Pancreas (tissue), 10 donors: ENCODE results near the gene MKLN1. TPM values are rescaled to one million over a fixed set of nuclear protein-coding genes. Genes with fewer than 3 reads are reported as not detected.

Experiments
- ATAC-seq, 4 donors: fragments of 200-7000 bp; cut with Tn5 transposase; one replicate each; pipeline versions ENCODE4 v1.8.0 to v1.9.1; 2020; ENCODE audit warnings: mild to moderate bottlenecking in 4 of 4, moderate library complexity in 4 of 4
- DNase-seq, 6 donors: peaks; one replicate each; pipeline ENCODE4 v3.0.0-alpha.2; 2020
- FAIRE-seq: peaks from 2 replicates; lab custom pipeline; 2012; peaks lifted over from hg19 to GRCh38; lab: Jason Lieb, UNC
- H3K27ac ChIP-seq, 4 donors: fragments of 200-600 bp; sonication (generic); 1 replicate in 3 of 4; 2 replicates in 1 of 4; pipeline versions ENCODE4 v1.5.0 to v1.8.0; 2020
- H3K27me3 ChIP-seq, 4 donors: fragments of 200-600 bp; one replicate each; pipeline ENCODE4 v1.8.0; 2021
- H3K36me3 ChIP-seq, 3 donors: fragments of 200-600 bp; sonication (generic) in 1 of 3; one replicate each; pipeline versions ENCODE4 v1.5.0 to v1.8.0; 2020 to 2021
- H3K4me1 ChIP-seq, 3 donors: fragments of 200-600 bp; one replicate each; pipeline ENCODE4 v1.8.0; 2021
- H3K4me3 ChIP-seq, 4 donors: fragments of 200-600 bp; sonication (generic) in 2 of 4; one replicate each; pipeline versions ENCODE4 v1.5.0 to v1.8.0; 2020 to 2021
- H3K9me3 ChIP-seq, 4 donors: fragments of 200-600 bp; one replicate each; pipeline ENCODE4 v1.8.0; 2021
- WGBS, 2 donors: extraction: QIAGEN DNeasy Blood & Tissue Kit; methylation state at CpG; one replicate each; pipeline ENCODE4 v1.1.7; 2013; 5-methylcytosine and 5-hydroxymethylcytosine counted together
- intact Hi-C, 3 donors: fragments of 100-400 bp; cut with DNase I; formaldehyde crosslinking; loops; one replicate each; pipeline versions ENCODE4 v1.11.1 to v1.14.2; 2022
- polyA plus RNA-seq, 2 donors: library from polyadenylated mRNA; stranded (reverse); fragments of 200-250 nt; gene quantifications; one replicate each; pipeline ENCODE4 v1.2.3, GENCODE V29; 2013
- total RNA-seq, 6 donors: library from RNA; stranded (reverse); fragmentation: NEBNext Ultra II Directional in 4 of 6; extraction: Animal tissue kit (Norgen Biotek cat#: 25700) in 4 of 6; gene quantifications; one replicate each; pipeline versions ENCODE4 v1.2.1 to v1.2.4, GENCODE V29; 2021 to 2023
- TF ChIP-seq, protein P1 (sequence below), 4 donors: fragments of 200-600 bp; sonication (generic) in 3 of 4; IDR thresholded peaks; one replicate each; pipeline versions ENCODE4 v1.5.0 to v1.8.0; 2021; ENCODE audit warnings: antibody characterized with exemption in 4 of 4
- donor health status: healthy with polysubstance abuse.
- donor health status: DM: no; HTN: no; CAD: no; lungs with moderate emphysema.
- donor health status: DM: no; HTN: no; CAD: no.
- donor health status: control.
- donor health status: control.
- donor health status: Bipolar disorder and iron deficiency.
- donor health status: DM: yes; HTN: yes; CAD: no.
- donor health status: DM: no; HTN: no; CAD: no.
- donor health status: DM: no; HTN: no; CAD: no.
- donor health status: DM: yes; HTN: yes; CAD: no.

MKLN1 gene
- total and polyA plus RNA-seq, 8 donors: 7.0 to 30.2 (median 21.6) TPM

DNA sequence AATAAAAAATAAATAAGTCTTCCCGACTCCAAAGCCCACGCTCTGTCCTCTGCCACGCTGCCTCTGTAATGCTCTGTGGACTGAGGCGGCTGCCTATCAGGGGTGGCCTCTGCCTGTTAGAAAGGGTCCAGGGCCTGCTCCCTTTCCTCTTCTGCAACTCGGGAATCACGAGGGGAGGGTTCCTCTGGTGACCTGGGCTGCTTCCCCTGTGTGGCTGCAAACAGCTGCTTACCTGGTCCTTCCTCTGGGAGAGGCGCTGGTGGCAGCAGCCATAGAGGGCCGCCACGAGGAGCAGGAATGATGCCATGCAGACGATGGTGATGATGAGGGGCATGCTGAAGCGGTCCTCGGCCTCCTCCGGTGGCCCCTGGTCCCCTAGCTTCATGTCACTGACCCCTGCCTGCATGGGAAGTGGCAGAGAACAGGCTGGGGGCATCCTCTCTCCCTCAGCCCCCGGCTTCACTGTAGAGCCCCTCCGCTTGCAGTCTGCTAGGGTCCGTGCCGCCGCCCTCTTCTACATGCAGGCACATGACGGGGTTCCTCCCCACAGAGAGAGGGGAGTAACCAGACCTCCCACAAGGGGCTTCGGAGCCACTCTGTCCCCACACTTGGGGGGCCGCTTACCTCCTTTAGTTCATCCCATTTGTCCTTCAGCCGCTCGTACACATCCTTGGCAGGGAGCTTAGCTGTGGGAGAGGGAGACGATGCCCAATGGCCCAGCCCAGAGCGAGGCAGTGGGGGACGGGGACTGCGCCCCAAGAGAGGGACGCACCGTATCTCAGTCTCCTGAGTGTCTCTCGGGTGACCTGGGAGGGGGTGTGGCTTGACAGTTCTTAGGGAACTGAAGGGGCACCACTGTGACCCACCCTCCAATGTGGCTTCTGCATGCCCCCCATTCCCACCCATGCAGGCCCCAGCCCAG is 178.2 kb downstream of the MKLN1 start:
- DNase-seq (peak in 1 of 6 donors; percentile 66), FAIRE-seq (no peak), ATAC-seq (no peak)
- TF ChIP-seq, protein P1, sequence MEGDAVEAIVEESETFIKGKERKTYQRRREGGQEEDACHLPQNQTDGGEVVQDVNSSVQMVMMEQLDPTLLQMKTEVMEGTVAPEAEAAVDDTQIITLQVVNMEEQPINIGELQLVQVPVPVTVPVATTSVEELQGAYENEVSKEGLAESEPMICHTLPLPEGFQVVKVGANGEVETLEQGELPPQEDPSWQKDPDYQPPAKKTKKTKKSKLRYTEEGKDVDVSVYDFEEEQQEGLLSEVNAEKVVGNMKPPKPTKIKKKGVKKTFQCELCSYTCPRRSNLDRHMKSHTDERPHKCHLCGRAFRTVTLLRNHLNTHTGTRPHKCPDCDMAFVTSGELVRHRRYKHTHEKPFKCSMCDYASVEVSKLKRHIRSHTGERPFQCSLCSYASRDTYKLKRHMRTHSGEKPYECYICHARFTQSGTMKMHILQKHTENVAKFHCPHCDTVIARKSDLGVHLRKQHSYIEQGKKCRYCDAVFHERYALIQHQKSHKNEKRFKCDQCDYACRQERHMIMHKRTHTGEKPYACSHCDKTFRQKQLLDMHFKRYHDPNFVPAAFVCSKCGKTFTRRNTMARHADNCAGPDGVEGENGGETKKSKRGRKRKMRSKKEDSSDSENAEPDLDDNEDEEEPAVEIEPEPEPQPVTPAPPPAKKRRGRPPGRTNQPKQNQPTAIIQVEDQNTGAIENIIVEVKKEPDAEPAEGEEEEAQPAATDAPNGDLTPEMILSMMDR (IDR thresholded peaks at IDR 0.05): no peak
- H3K9me3 ChIP-seq: no peaks in the 10 kb centered on the region
- 90 to 95% methylated on average over 26 to 30 of the region's 30 CpGs for WGBS, 2 donors
- H3K4me3 ChIP-seq: no peak overlapping the region
- no peaks in the 10 kb centered on the region for H3K27me3 ChIP-seq
- peaks cover 0 to 6% (median 0%) of the 10 kb centered on the region in 3 donors for H3K4me1 ChIP-seq
- H3K36me3 ChIP-seq: peaks cover 0 to 32% (median 0%) of the 10 kb centered on the region in 3 donors
- no peak overlapping the region for H3K27ac ChIP-seq
- intact Hi-C loops: loop anchor here (5.0 to 10.0 kb wide), 3 partner anchors 146 to 151 kb away; no protein-coding TSS in a partner anchor

DNA sequence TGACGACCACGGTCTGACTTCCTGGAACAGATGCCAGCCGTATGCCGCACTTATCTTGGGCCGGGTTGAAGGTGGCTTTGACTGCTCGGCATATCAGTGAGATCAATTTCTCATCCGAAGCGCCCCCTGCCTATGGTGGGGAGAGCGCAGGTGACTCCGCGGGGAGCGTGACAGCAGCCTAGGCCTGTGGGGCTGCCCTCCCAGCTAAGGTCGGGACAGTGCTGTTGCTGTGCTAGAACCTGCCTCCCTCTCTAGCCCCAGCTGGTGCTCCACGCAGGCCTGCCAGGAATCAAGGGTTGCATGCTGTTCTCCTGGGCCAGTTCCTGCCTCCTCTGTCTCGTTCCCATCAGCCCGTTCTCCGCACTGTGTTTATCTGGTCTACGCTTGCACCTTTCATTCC is 178.9 kb downstream of the MKLN1 start:
- peaks cover 0 to 32% (median 0%) of the 10 kb centered on the region in 3 donors for H3K36me3 ChIP-seq
- H3K27me3 ChIP-seq: no peaks in the 10 kb centered on the region
- no peak overlapping the region for H3K27ac ChIP-seq
- FAIRE-seq (no peak), DNase-seq (peak in 1 of 6 donors; percentile 60), ATAC-seq (peak in 1 of 4 donors; percentile 3)
- no peak overlapping the region for H3K4me3 ChIP-seq
- peaks cover 0 to 6% (median 0%) of the 10 kb centered on the region in 3 donors for H3K4me1 ChIP-seq
- intact Hi-C loops: loop anchor here (5.0 to 10.0 kb wide), 3 partner anchors 146 to 151 kb away; no protein-coding TSS in a partner anchor
- WGBS, 2 donors: 58 to 62% methylated on average over 18 of the region's 18 CpGs
- TF ChIP-seq, protein P1 (IDR thresholded peaks at IDR 0.05): no peak
- H3K9me3 ChIP-seq: no peaks in the 10 kb centered on the region

DNA sequence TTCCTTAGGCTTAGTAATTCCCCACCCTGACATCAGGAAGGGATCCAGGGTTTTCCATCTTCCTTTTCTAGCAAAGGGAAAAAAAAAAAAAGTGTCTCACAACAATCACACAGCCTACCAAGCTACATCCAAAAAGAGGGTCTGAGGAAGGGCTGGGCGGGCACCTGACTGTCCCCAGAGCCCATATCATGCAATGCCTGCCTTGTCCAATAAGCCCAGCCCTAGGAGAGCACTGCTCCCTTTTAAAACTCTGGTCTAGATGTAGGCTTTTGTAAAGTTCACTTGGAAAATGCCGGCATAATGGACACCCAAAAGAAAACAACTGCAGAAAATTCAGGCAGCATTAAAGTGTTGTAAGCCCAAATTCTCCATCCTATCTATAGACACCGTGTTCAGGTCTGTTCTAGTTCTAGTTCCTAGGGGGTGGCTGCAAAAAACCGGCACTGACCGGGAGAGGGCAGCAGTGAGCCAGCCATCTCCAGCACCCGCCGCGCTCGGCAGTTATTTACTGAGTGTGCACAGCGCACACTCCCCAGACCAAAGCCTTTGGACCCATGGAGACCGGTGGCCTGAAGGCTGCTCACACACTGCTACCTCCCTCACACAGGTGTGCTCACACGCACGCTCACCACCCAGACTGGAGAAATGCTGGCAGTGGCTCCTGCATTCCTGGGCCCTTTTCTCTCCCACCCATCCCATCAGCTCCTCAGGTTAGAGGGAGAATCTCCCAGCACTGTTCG is 180.1 kb downstream of the MKLN1 start:
- Histone ChIP-seq H3K27ac (no peak overlapping the region), H3K4me3 (no peak overlapping the region), H3K36me3 (peaks cover 0 to 27% (median 0%) of the 10 kb centered on the region in 3 donors), H3K9me3 (no peaks in the 10 kb centered on the region), H3K27me3 (no peaks in the 10 kb centered on the region), H3K4me1 (peaks cover 0 to 6% (median 0%) of the 10 kb centered on the region in 3 donors)
- TF ChIP-seq, protein P1 (IDR thresholded peaks at IDR 0.05): peak; percentile 82 to 95 (median 88)
- ATAC-seq: peak; percentile 76 to 90 (median 88)
- intact Hi-C loops: loop anchor here (5.0 to 10.0 kb wide), 3 partner anchors 145 to 150 kb away; no protein-coding TSS in a partner anchor
- WGBS, 2 donors: 10 to 12% methylated on average over 14 of the region's 14 CpGs
- peak; percentile 75 to 96 (median 87) for DNase-seq
- FAIRE-seq: no peak

DNA sequence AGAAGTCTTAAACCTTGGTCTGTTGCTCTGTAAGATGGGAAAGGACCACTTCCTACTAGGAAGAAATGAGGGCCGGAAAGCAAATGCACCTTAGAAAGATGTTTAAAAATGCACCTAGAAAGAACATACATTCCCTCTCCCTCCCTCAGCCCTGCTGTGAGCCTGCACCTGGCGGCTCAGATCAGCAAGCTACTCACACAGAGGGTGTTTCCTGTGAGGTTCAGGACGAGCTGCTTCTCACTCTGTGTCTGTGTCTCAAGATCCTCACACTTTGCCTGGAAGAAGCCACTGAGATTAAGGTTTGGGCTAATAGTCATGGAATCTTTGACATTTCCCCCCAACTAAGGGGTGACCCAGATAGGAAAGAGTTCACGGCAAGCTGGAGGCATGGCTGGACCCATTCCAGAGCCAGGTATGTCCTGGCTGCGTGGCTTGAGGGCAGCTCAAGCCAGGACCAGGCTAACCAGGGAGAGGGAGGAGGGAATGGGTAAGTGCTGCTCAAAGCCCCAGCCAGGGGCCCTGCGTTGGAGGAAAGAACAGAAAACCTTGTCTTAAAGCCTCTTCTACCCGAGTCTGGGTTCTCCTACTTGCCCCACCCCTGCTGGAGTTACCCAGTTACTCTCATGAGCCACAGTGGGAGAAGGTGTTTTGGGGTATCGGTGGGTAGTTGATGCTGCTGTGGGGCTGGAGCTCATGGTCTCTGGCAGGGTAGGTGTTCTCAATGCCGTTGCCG is 181.2 kb downstream of the MKLN1 start:
- DNase-seq: no peak
- no peaks in the 10 kb centered on the region for H3K9me3 ChIP-seq
- H3K36me3 ChIP-seq: peaks cover 0 to 18% (median 0%) of the 10 kb centered on the region in 3 donors
- intact Hi-C loops: loop anchor here (5.0 to 10.0 kb wide), 3 partner anchors 143 to 148 kb away; no protein-coding TSS in a partner anchor
- no peak overlapping the region for H3K4me3 ChIP-seq
- TF ChIP-seq, protein P1 (IDR thresholded peaks at IDR 0.05): no peak
- no peak overlapping the region for H3K27ac ChIP-seq
- ATAC-seq: no peak
- no peaks in the 10 kb centered on the region for H3K27me3 ChIP-seq
- H3K4me1 ChIP-seq: peaks cover 0 to 8% (median 4%) of the 10 kb centered on the region in 3 donors
- 67 to 75% methylated on average over 10 of the region's 10 CpGs for WGBS, 2 donors
- no peak for FAIRE-seq
